ENCODE data around the gene DEGS1.

DEGS1 gene

DNA sequence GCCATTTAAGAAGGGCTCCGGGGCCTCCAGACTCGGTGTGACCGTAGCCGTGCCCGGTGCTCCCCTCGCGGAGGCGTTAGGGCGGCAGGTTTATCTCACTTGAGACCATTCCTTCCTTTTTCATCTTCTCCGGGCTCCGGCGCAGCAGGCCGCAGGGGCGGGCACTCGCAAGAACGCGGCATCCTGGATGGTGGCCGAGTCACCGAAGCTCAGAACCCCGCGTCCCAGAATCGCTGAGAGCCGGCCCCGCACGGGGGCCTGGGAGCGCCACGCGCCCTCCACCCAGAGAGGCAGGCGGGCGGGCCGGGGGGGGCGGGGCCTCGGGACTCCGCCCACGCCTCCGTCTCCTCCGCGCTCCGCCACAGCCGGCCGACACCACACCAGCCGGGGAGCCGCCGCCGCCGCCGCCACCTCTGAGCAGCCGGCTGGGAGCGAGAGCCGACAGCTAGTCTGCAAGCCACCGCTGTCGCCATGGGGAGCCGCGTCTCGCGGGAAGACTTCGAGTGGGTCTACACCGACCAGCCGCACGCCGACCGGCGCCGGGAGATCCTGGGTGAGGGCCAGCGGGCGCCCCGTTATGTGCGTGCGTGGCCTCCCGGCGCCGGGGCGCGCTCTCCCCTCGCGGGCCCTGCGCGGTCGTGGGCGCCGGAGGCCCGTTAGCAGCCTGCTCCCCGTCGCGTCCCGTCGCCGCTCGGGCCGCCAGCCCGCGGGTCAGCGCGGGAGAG lies at the start of gene DEGS1:
Gene DEGS1 (plus strand): TSS at position 375 of the 725 bp plus-strand sequence. CDS start 97 bp downstream, at position 472.
- Mint-ChIP-seq H3K4me1 (peaks cover 36% of the 10 kb centered on the region), H3K9me3 (no peaks in the 10 kb centered on the region), H3K36me3 (peaks cover 51% of the 10 kb centered on the region), H3K27ac (peak within 1 kb of the TSS; percentile 94), H3K4me3 (peak within 1 kb of the TSS; percentile 81)
- DNase-seq (ENCODE audit: low spot score in 2 of 2) (peak; percentile 79 to 92), ATAC-seq (peak; percentile 87)

DNA sequence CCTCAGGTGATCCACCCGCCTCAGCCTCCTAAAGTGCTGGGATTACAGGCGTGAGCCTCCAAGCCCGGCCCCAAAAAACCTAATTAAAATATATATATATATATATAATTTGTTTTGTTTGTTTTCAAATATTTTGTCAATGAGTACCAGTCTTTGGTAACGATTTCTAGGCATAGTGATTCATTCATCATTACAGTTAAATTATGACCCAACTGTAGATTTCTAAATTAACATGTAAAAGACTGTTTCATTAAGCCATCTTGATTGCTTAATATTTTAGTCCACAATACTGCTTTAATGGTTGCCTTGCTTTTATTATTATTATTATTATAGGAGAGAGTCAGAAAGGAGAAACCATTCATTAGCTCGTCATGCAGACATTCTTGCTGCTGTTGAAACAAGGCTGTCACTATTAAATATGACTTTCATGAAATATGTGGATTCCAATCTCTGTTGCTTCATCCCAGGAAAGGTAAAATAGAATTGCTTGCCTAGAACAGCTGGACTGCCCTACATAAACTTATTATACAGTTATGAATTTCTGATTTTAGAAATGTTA lies 49.2 kb upstream of the DEGS1 start:
- Mint-ChIP-seq H3K27ac (no peak overlapping the region), H3K36me3 (peaks cover 96% of the 10 kb centered on the region), H3K4me3 (no peak overlapping the region), H3K4me1 (no peaks in the 10 kb centered on the region), H3K9me3 (no peaks in the 10 kb centered on the region)
- ATAC-seq, result no peak
- no peak for DNase-seq (ENCODE audit: low spot score in 2 of 2)

DNA sequence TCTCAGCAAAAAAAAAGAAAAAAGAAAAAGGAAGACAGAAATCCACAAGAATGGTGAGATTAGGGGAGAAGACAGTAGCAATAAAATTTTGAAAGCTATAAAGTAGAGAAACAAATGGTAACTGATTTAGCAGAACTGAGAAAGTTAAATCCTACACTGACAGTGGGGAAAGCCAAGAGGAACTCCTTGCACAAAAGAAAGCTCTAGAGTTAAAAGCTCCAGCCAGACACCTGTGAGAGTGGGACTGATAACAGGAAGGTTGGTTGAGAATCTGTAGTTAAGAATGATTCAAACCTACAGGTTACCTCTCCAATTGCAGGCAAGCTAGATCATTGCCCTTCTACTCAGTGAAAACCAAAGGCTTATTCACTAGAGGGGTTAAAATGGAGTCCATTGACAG lies 45.5 kb upstream of the DEGS1 start:
- ATAC-seq (no peak), DNase-seq (ENCODE audit: low spot score in 2 of 2) (no peak)
- H3K4me3 Mint-ChIP-seq, result no peak overlapping the region
- H3K4me1 Mint-ChIP-seq, result no peaks in the 10 kb centered on the region
- H3K9me3 Mint-ChIP-seq, result no peaks in the 10 kb centered on the region
- H3K36me3 Mint-ChIP-seq, result peaks cover 99% of the 10 kb centered on the region
- H3K27ac Mint-ChIP-seq, result peak overlapping the region; percentile 27

DNA sequence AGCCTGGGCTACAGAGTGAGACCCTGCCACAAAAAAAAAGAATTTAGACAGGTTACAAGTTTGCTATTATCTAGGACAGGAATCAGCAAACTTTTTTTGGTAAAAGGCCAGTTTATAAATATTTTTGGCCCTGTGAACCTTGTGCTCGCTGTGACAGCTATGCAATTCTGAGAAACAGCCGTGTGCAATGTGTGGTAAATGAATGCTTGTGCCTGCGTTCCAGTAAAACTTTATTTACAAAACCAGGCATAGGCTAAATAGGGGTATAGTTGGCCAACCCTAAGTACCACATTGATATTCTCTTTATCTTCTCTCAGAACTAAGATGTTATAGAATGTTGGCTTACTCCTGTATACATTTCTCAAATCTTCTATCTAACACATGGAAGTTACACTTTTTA lies 44.8 kb upstream of the DEGS1 start:
- Mint-ChIP-seq H3K36me3 (peaks cover 99% of the 10 kb centered on the region), H3K4me3 (no peak overlapping the region)

DNA sequence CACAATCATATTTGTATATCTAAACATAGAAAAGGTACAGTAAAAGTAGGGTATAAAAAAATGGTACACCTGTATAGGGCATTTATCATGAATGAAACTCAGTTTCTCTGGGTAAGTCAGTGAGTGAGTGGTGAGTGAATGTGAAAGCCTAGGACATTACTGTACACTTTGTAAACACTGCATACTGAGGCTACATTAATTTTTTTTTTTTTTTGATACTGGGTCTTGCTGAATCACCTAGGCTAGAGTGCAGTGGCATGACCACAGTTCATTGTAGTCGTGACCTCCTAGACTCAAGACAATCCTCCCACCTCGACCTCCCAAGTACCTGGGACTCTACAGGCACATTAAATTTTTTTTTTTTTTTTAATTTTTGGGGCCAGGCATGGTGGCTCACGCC lies 41.3 kb upstream of the DEGS1 start:
- no peaks in the 10 kb centered on the region for H3K9me3 Mint-ChIP-seq
- ATAC-seq (peak; percentile 53), DNase-seq (ENCODE audit: low spot score in 2 of 2) (no peak)
- no peaks in the 10 kb centered on the region for H3K4me1 Mint-ChIP-seq
- H3K36me3 Mint-ChIP-seq, result peaks cover 86% of the 10 kb centered on the region
- no peak overlapping the region for H3K4me3 Mint-ChIP-seq
- no peak overlapping the region for H3K27ac Mint-ChIP-seq

More for the DNA sequence above, 44.8 kb upstream of the DEGS1 start:
- Mint-ChIP-seq H3K27ac (no peak overlapping the region), H3K4me1 (no peaks in the 10 kb centered on the region), H3K9me3 (no peaks in the 10 kb centered on the region)
- ATAC-seq (no peak), DNase-seq (ENCODE audit: low spot score in 2 of 2) (no peak)

DNA sequence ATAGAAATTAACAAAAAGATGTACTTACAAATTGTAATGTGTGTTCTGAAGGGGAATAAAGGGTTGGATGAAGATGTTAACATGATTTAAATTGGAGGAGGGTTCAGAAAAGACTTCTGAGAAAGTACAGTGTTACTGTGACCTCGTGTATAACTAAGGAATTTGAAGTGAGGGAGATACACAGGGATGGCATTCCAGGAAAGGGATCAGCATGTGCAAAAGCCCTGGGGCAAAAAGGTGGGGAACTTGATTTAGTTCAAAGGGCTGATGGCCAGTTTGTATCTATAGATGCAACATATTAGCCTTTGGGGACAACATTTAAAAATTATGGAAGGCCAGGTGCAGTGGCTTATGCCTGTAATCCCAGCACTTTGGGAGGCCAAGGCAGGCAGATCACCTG lies 33.3 kb upstream of the DEGS1 start:
- no peak for DNase-seq (ENCODE audit: low spot score in 2 of 2)
- no peak for ATAC-seq

GRCh38 chr1:224151117-224151516 lies 31.9 kb upstream of the DEGS1 start:
- ATAC-seq (no peak), DNase-seq (ENCODE audit: low spot score in 2 of 2) (no peak)
- Mint-ChIP-seq H3K9me3 (no peaks in the 10 kb centered on the region), H3K36me3 (peaks cover 41% of the 10 kb centered on the region), H3K4me3 (no peak overlapping the region), H3K4me1 (peaks cover 12% of the 10 kb centered on the region), H3K27ac (peak overlapping the region; percentile 4)

More for the DNA sequence above, 33.3 kb upstream of the DEGS1 start:
- peaks cover 40% of the 10 kb centered on the region for H3K36me3 Mint-ChIP-seq
- no peak overlapping the region for H3K4me3 Mint-ChIP-seq
- no peak overlapping the region for H3K27ac Mint-ChIP-seq
- peaks cover 12% of the 10 kb centered on the region for H3K4me1 Mint-ChIP-seq
- no peaks in the 10 kb centered on the region for H3K9me3 Mint-ChIP-seq

GRCh38 chr1:224157316-224157715 lies 25.7 kb upstream of the DEGS1 start:
- Mint-ChIP-seq H3K27ac (no peak overlapping the region), H3K36me3 (peaks cover 73% of the 10 kb centered on the region), H3K4me3 (no peak overlapping the region), H3K4me1 (no peaks in the 10 kb centered on the region), H3K9me3 (no peaks in the 10 kb centered on the region)
- no peak for ATAC-seq
- DNase-seq (ENCODE audit: low spot score in 2 of 2), result no peak

GRCh38 chr1:224159541-224159940 lies 23.5 kb upstream of the DEGS1 start:
- ATAC-seq, result no peak
- no peak overlapping the region for H3K4me3 Mint-ChIP-seq
- no peaks in the 10 kb centered on the region for H3K4me1 Mint-ChIP-seq
- H3K9me3 Mint-ChIP-seq, result no peaks in the 10 kb centered on the region
- no peak overlapping the region for H3K27ac Mint-ChIP-seq
- H3K36me3 Mint-ChIP-seq, result peaks cover 60% of the 10 kb centered on the region
- no peak for DNase-seq (ENCODE audit: low spot score in 2 of 2)

DNA sequence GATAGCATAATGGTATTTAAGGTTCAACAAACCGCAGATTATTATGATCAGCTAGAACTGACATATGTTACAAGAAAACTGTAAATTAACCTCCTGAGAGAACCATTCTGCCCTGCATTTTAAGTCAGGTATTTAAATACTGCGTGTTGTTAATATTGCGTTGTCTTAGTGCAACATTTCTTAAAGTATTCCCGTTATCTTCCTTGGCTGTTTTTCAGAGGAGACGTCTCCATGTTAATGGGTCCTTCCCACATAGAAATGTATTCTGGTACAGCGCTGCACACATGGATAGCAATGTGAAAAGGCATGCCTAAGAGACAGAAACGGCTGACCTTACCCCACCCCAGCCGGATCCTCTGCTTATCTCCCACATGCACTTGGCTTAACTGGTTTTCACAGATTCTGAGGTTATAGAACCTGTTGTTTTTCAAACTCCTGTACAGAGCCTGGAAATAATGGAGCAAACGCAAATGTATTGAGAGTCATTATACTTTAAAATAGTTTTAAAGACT lies 22.8 kb upstream of the DEGS1 start:
- Mint-ChIP-seq H3K9me3 (no peaks in the 10 kb centered on the region), H3K27ac (no peak overlapping the region), H3K36me3 (peaks cover 53% of the 10 kb centered on the region), H3K4me1 (no peaks in the 10 kb centered on the region), H3K4me3 (no peak overlapping the region)
- no peak for ATAC-seq
- DNase-seq (ENCODE audit: low spot score in 2 of 2), result no peak

DNA sequence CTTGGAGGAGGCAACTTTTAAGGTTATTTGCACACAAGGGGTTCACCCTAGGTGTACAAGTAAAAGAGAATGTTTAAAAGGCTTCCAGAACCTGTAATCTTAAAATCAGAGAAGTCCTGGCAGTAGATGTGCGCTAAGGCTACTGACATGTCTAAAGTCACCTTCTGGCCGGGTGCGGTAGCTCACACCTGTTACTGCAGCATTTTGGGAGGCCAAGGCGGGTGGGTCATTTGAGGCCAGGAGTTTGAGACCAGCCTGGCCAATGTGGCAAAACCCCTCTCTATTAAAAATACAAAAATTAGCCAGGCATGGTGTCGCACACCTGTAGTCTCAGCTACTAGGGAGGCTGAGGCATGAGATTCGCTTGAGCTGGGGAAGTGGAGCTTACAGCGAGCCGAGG lies 20.3 kb upstream of the DEGS1 start:
- no peak overlapping the region for H3K27ac Mint-ChIP-seq
- H3K36me3 Mint-ChIP-seq, result peaks cover 27% of the 10 kb centered on the region
- H3K9me3 Mint-ChIP-seq, result no peaks in the 10 kb centered on the region
- H3K4me1 Mint-ChIP-seq, result no peaks in the 10 kb centered on the region
- no peak overlapping the region for H3K4me3 Mint-ChIP-seq
- ATAC-seq (no peak), DNase-seq (ENCODE audit: low spot score in 2 of 2) (no peak)

DNA sequence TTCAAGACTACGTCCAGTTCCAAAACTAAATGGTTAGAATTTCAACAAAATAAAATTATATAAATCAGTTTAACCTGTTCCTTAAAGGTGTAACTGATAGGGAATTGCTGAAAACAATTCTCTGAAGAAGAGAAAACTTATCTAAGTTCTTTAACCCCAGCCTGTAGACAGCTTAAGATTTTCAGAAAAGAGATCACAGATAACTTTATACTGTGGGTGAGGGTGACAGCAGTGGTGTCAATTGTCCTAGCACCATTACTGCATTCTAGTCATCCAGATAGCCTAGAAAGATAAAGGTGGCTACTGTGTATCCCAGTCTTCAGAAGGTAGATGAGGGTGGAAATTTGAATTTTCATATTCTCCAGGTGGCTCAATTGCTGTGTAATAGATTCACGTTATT lies 19.7 kb upstream of the DEGS1 start:
- Mint-ChIP-seq H3K9me3 (no peaks in the 10 kb centered on the region), H3K4me3 (no peak overlapping the region), H3K27ac (no peak overlapping the region), H3K4me1 (no peaks in the 10 kb centered on the region), H3K36me3 (peaks cover 22% of the 10 kb centered on the region)
- no peak for ATAC-seq
- no peak for DNase-seq (ENCODE audit: low spot score in 2 of 2)

GRCh38 chr1:224168859-224169380 lies 14.1 kb upstream of the DEGS1 start:
- Mint-ChIP-seq H3K4me3 (peak overlapping the region; percentile 30), H3K27ac (peak overlapping the region; percentile 9), H3K4me1 (peaks cover 34% of the 10 kb centered on the region), H3K9me3 (no peaks in the 10 kb centered on the region), H3K36me3 (peaks cover 7% of the 10 kb centered on the region)
- DNase-seq (ENCODE audit: low spot score in 2 of 2) (peak in 1 of 2 donors; percentile 61), ATAC-seq (peak; percentile 99)

DNA sequence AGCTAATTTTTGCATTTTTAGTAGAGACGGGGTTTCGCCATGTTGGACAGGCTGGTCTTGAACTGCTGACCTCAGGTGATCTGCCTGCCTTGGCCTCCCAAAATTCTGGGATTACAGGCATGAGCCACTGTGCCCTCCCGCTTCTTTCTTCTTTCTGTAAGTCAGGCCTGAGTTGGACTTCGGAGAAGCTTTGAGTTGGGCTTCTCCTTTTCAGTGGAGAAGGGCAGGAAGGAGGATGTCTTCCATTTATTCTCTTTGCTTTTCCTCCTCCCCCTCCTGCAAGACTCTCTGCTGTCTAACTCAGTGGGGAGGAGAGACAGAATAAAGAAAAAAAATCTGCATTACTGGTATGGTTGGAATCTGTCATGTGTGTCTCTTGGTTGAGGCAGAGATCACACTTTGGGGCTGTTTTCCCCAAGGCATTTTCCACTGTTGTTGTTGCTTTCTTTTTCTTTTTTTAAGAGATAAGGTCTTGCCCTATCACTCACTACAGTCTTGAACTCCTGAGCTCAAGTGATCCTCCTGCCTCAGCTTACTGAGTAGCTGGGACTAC lies 13.2 kb upstream of the DEGS1 start:
- ATAC-seq (no peak), DNase-seq (ENCODE audit: low spot score in 2 of 2) (no peak)
- Mint-ChIP-seq H3K4me1 (peaks cover 34% of the 10 kb centered on the region), H3K9me3 (no peaks in the 10 kb centered on the region), H3K4me3 (peak overlapping the region; percentile 30), H3K27ac (peak overlapping the region; percentile 9), H3K36me3 (peaks cover 7% of the 10 kb centered on the region)

DNA sequence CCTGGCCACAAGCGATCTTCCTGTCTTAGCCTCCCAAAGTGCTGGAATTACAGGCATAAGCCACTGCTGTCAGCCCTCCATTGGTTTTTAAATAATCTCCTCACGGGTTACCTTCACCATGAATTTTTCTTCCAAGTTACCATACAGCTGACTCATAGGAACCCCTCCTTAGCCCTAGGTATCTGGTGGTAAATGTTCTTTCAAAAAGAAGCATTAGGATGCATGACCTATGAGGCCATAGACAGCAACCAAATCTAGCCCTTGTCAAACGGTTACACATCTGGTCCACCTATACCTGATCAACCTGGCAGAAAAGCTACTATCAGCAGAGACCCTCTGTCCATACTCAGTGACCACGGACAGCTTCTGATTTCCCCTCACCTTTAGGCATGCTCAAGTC lies 12.7 kb upstream of the DEGS1 start:
- H3K36me3 Mint-ChIP-seq, result peaks cover 7% of the 10 kb centered on the region
- ATAC-seq (no peak), DNase-seq (ENCODE audit: low spot score in 2 of 2) (no peak)
- peak overlapping the region; percentile 15 for H3K4me3 Mint-ChIP-seq
- no peaks in the 10 kb centered on the region for H3K9me3 Mint-ChIP-seq
- peaks cover 34% of the 10 kb centered on the region for H3K4me1 Mint-ChIP-seq
- H3K27ac Mint-ChIP-seq, result no peak overlapping the region
